PFSK-1 (cell line): ENCODE data around the gene MAGEB18.

Source experiments
- POLR2AphosphoS5 ChIP-seq: IDR thresholded peaks from 2 replicates; pipeline ENCODE4 v1.6.1; 2012; ENCODE audit warnings: low read depth, mild to moderate bottlenecking, control low read depth, low read length, moderate library complexity
- TAF1 ChIP-seq: IDR thresholded peaks from 2 replicates; pipeline ENCODE4 v1.6.1; 2012; ENCODE audit warnings: low read length, control low read depth, borderline replicate concordance; ENCODE audit not compliant: insufficient read depth
- TF ChIP-seq, protein P1 (sequence below), 2 experiments: IDR thresholded peaks; 2 replicates each; pipeline versions ENCODE4 v1.6.1 to v1.8.0; 2011 to 2012; ENCODE audit warnings: low read depth in 2 of 2, low read length in 2 of 2, control low read depth in 1 of 2, inconsistent platforms in 1 of 2, mild to moderate bottlenecking in 1 of 2, moderate library complexity in 1 of 2; ENCODE audit not compliant: insufficient read depth in 1 of 2

DNA sequence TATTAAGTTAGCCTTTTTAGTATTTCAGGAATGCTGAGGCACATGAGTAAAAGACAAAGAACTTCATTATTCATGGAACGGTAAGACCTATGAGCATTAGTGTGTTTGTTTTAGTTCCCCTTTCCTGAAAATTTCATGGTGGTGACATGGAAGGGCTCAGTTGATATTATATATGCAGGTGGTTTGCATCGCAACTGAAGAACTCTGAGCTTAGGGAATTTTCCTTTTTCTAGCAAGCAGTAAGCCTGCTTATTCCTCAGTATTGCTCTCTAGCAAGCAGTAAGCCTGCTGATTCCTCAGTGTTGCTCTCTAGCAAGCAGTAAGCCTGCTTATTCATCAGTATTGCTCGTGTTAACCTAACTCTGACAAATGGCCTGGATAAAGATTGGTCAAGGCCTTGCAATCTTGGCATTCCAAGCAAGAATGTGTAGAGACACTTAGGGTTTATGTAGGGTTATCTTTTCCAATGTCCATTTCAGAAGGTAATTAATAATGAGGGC lies 37.7 kb upstream of the MAGEB18 start:
- TF ChIP-seq, protein P1, sequence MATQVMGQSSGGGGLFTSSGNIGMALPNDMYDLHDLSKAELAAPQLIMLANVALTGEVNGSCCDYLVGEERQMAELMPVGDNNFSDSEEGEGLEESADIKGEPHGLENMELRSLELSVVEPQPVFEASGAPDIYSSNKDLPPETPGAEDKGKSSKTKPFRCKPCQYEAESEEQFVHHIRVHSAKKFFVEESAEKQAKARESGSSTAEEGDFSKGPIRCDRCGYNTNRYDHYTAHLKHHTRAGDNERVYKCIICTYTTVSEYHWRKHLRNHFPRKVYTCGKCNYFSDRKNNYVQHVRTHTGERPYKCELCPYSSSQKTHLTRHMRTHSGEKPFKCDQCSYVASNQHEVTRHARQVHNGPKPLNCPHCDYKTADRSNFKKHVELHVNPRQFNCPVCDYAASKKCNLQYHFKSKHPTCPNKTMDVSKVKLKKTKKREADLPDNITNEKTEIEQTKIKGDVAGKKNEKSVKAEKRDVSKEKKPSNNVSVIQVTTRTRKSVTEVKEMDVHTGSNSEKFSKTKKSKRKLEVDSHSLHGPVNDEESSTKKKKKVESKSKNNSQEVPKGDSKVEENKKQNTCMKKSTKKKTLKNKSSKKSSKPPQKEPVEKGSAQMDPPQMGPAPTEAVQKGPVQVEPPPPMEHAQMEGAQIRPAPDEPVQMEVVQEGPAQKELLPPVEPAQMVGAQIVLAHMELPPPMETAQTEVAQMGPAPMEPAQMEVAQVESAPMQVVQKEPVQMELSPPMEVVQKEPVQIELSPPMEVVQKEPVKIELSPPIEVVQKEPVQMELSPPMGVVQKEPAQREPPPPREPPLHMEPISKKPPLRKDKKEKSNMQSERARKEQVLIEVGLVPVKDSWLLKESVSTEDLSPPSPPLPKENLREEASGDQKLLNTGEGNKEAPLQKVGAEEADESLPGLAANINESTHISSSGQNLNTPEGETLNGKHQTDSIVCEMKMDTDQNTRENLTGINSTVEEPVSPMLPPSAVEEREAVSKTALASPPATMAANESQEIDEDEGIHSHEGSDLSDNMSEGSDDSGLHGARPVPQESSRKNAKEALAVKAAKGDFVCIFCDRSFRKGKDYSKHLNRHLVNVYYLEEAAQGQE (IDR thresholded peaks at IDR 0.05; ENCODE audit: insufficient read depth in 1 of 2, low read depth in 2 of 2, low read length in 2 of 2): no peak
- TF ChIP-seq POLR2AphosphoS5: no peak
- TF ChIP-seq TAF1: no peak
